Measurements from ENCODE around the gene CCT8.

DNA sequence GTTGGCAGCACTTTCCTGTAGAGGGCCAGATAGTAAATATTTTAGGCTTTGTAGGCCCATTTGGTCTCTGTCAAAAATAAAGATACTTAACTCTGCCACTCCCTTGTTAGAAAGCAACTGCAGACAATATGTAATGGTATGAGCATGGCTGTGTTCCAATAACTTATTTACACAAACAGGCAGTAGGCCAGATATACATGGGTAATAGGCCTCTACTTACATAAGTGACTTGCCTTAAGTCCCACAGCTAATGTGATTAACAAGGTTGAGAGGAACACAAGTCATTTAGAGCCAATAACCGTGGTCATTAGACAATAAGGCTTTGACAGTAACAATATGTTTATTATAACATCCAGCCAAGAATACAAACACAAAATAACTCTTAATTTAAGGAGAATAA is 17.4 kb downstream of the CCT8 start:
- TF ChIP-seq CTCF (conservative IDR thresholded peaks at IDR 0.05; ENCODE audit: low read depth, low read length) (no peak), EZH2 (IDR thresholded peaks at IDR 0.05; ENCODE audit: low read length, unreplicated experiment) (no peak), EZH2phosphoT487 (IDR thresholded peaks at IDR 0.05; ENCODE audit: borderline replicate concordance, low read length) (no peak)
